HG03175 (cell line): ENCODE results near the gene NOL8.

Experiments
- ATAC-seq: cut with Tn5 transposase; IDR thresholded peaks from one replicate; pipeline ENCODE4 v1.9.1; 2021; ENCODE audit warnings: mild to moderate bottlenecking, moderate library complexity; ENCODE audit not compliant: unreplicated experiment

The NOL8 gene

GRCh38 chr9:92270511-92270910 is 54.6 kb downstream of the NOL8 start:
- no peak for ATAC-seq

- ATAC-seq: no peak
Measured at GRCh38 chr9:92266486-92266885, 58.7 kb downstream of the NOL8 start.

DNA sequence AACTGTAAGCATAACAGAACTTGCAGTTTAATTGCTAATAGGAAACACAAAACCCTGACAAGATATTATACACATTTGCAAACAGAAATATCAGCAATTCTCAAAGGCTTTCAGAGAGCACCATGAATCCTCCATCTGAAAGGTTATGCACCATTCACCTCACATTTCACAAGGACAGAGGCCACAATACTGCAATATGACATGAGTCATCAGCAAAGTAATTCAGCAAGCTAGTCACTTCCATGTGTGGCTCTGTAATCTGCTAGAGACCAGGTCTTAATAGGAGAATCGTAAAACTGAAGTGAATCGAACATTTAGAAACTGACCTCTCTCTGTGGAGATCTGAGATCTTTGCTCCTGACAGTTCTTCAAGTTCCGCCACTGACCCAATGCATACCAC is 60.0 kb downstream of the NOL8 start:
- ATAC-seq: no peak

DNA sequence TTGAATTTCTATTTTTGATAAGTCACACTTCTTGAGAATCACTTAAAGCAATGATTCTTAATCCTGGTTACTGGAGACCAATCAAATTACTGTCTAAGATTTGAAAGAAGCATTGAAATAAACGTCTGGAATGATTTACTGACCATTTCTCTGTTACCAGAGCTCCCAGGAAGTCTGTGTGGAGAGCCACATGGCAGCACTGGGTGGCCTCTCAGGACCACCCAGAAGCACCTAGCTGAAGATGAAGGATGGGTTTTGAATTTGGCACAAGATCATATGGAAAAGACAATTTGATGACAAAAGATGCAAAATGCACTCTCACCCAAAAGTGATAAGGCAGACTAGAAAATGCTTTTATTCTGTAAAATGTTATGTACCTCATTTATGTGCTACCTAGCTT is 62.0 kb downstream of the NOL8 start:
- no peak for ATAC-seq

GRCh38 chr9:92257327-92257726 is 67.8 kb downstream of the NOL8 start:
- ATAC-seq: no peak

- no peak for ATAC-seq
Measured at GRCh38 chr9:92254381-92255337, 70.5 kb downstream of the NOL8 start.

GRCh38 chr9:92253656-92254055 is 71.5 kb downstream of the NOL8 start:
- no peak for ATAC-seq

- no peak for ATAC-seq
Measured at GRCh38 chr9:92247981-92248380, 77.2 kb downstream of the NOL8 start.
